ENCODE results near the gene KLHL13. TPM values are rescaled to one million over a fixed set of nuclear protein-coding genes. Genes with fewer than 3 reads are reported as not detected.

The KLHL13 gene
- total and polyA plus RNA-seq, 2 donors from 2014 or later: 13.8 to 55.4 TPM

DNA sequence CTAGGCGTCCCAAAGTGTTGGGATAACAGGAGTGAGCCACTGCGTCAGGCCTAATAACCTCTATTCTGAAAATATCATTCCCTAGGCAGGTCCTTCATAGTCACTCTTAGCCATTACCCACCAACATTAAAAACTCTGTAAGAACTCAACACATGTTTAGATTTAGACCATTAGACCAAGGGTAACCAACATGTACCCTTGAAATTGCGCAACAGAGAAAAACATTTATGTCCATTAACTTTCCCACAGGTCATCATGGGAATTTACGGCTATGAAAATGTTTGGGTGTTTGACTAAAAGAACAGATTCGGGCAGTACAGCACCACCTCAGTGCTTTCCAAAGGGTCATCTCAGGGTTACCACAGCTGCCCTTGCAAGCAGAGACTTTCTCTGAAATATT is 7.5 kb downstream of the KLHL13 start:
- Histone ChIP-seq H3K27me3 (ENCODE audit: control insufficient read depth, insufficient read depth, low read length) (no peaks in the 10 kb centered on the region), H3K4me1 (ENCODE audit: control insufficient read depth in 2 of 3, insufficient read depth in 2 of 3, low read depth in 1 of 3, low read length in 3 of 3) (no peaks in the 10 kb centered on the region), H3K36me3 (ENCODE audit: control insufficient read depth in 2 of 3, insufficient read depth in 3 of 3, low read length in 3 of 3) (no peaks in the 10 kb centered on the region), H3K9ac (ENCODE audit: low read length in 3 of 3) (no peak overlapping the region), H3K27ac (ENCODE audit: low read depth in 2 of 2, low read length in 2 of 2) (no peak overlapping the region), H3K9me3 (ENCODE audit: control insufficient read depth in 2 of 3, insufficient read depth in 1 of 3, low read length in 3 of 3) (no peaks in the 10 kb centered on the region), H3K4me3 (ENCODE audit: low read length in 3 of 3) (no peak overlapping the region)
- TF ChIP-seq CTCF (IDR thresholded peaks at IDR 0.05; ENCODE audit: borderline replicate concordance, extremely low read depth, insufficient read depth): no peak
- FAIRE-seq: no peak
- DNase-seq: no peak
- intact Hi-C loops (cut with DNase I): no loop called here

GRCh38 chrX:118108304-118108703 is 8.3 kb downstream of the KLHL13 start:
- TF ChIP-seq CTCF (IDR thresholded peaks at IDR 0.05; ENCODE audit: borderline replicate concordance, extremely low read depth, insufficient read depth): no peak
- no peak overlapping the region for H3K27ac ChIP-seq (ENCODE audit: low read depth in 2 of 2, low read length in 2 of 2)
- FAIRE-seq: no peak

GRCh38 chrX:118100091-118100490 is 16.5 kb downstream of the KLHL13 start:
- Histone ChIP-seq H3K4me1 (ENCODE audit: control insufficient read depth in 2 of 3, insufficient read depth in 2 of 3, low read depth in 1 of 3, low read length in 3 of 3) (no peaks in the 10 kb centered on the region), H3K27me3 (ENCODE audit: control insufficient read depth, insufficient read depth, low read length) (no peaks in the 10 kb centered on the region), H3K4me3 (ENCODE audit: low read length in 3 of 3) (no peak overlapping the region), H3K9ac (ENCODE audit: low read length in 3 of 3) (no peak overlapping the region), H3K27ac (ENCODE audit: low read depth in 2 of 2, low read length in 2 of 2) (no peak overlapping the region), H3K36me3 (ENCODE audit: control insufficient read depth in 2 of 3, insufficient read depth in 3 of 3, low read length in 3 of 3) (no peaks in the 10 kb centered on the region), H3K9me3 (ENCODE audit: control insufficient read depth in 2 of 3, insufficient read depth in 1 of 3, low read length in 3 of 3) (no peaks in the 10 kb centered on the region)
- intact Hi-C loops (cut with DNase I): no loop called here
- DNase-seq: no peak
- FAIRE-seq: no peak
- no peak for TF ChIP-seq CTCF (IDR thresholded peaks at IDR 0.05; ENCODE audit: borderline replicate concordance, extremely low read depth, insufficient read depth)

More at GRCh38 chrX:118108304-118108703, 8.3 kb downstream of the KLHL13 start:
- no peak overlapping the region for H3K4me3 ChIP-seq (ENCODE audit: low read length in 3 of 3)
- intact Hi-C loops (cut with DNase I): no loop called here
- H3K36me3 ChIP-seq (ENCODE audit: control insufficient read depth in 2 of 3, insufficient read depth in 3 of 3, low read length in 3 of 3): no peaks in the 10 kb centered on the region
- no peaks in the 10 kb centered on the region for H3K9me3 ChIP-seq (ENCODE audit: control insufficient read depth in 2 of 3, insufficient read depth in 1 of 3, low read length in 3 of 3)
- H3K4me1 ChIP-seq (ENCODE audit: control insufficient read depth in 2 of 3, insufficient read depth in 2 of 3, low read depth in 1 of 3, low read length in 3 of 3): no peaks in the 10 kb centered on the region
- peak in 1 of 5 donors; percentile 3 for DNase-seq
- H3K9ac ChIP-seq (ENCODE audit: low read length in 3 of 3): no peak overlapping the region
- no peaks in the 10 kb centered on the region for H3K27me3 ChIP-seq (ENCODE audit: control insufficient read depth, insufficient read depth, low read length)

DNA sequence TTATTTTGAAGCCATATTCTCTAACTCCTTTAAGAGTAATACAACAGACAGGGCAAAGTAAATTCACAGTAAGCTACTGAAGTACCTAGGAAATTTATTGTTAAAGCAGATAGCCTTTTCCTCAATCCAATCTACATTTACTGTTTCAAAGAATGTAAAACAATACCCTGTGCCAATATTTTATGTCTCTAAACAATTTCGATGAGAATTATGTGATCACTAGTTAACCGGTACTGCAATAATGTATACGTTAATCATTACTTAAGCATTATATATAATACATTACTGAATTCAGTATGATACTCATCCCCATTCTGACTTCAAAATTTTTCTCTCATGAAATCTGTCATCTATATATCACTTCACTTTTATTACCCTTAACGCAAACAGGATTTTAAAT is 28.5 kb downstream of the KLHL13 start:
- Histone ChIP-seq H3K9ac (ENCODE audit: low read length in 3 of 3) (no peak overlapping the region), H3K4me3 (ENCODE audit: low read length in 3 of 3) (no peak overlapping the region), H3K4me1 (ENCODE audit: control insufficient read depth in 2 of 3, insufficient read depth in 2 of 3, low read depth in 1 of 3, low read length in 3 of 3) (no peaks in the 10 kb centered on the region), H3K36me3 (ENCODE audit: control insufficient read depth in 2 of 3, insufficient read depth in 3 of 3, low read length in 3 of 3) (no peaks in the 10 kb centered on the region), H3K27me3 (ENCODE audit: control insufficient read depth, insufficient read depth, low read length) (no peaks in the 10 kb centered on the region), H3K9me3 (ENCODE audit: control insufficient read depth in 2 of 3, insufficient read depth in 1 of 3, low read length in 3 of 3) (no peaks in the 10 kb centered on the region), H3K27ac (ENCODE audit: low read depth in 2 of 2, low read length in 2 of 2) (no peak overlapping the region)
- no peak for FAIRE-seq
- no peak for DNase-seq
- intact Hi-C loops (cut with DNase I): no loop called here
- no peak for TF ChIP-seq CTCF (IDR thresholded peaks at IDR 0.05; ENCODE audit: borderline replicate concordance, extremely low read depth, insufficient read depth)
